IPS DF 19.7 (cell line): ENCODE measurements around the gene OLFML2A.

Experiments
- DNase-seq: peaks from one replicate; pipeline ENCODE4 v3.0.0-alpha.2; 2013; ENCODE audit warnings: low read depth, low spot score

Gene OLFML2A

GRCh38 chr9:124778575-124779367 lies 1.8 kb downstream of the OLFML2A start:
- no peak for DNase-seq

GRCh38 chr9:124779368-124780059 lies 2.6 kb downstream of the OLFML2A start:
- DNase-seq = peak; percentile 72

GRCh38 chr9:124780060-124780756 lies 3.3 kb downstream of the OLFML2A start:
- no peak for DNase-seq

- no peak for DNase-seq
Measured at GRCh38 chr9:124780757-124781151, 3.8 kb downstream of the OLFML2A start.

GRCh38 chr9:124781967-124782660 lies 5.2 kb downstream of the OLFML2A start:
- no peak for DNase-seq

- DNase-seq = no peak
Measured at GRCh38 chr9:124782661-124783574, 6.0 kb downstream of the OLFML2A start.

- DNase-seq = no peak
Measured at GRCh38 chr9:124783830-124784229, 6.9 kb downstream of the OLFML2A start.

- DNase-seq = no peak
Measured at GRCh38 chr9:124784509-124784908, 7.6 kb downstream of the OLFML2A start.

- DNase-seq = no peak
Measured at GRCh38 chr9:124786881-124787573, 10.1 kb downstream of the OLFML2A start.

GRCh38 chr9:124788542-124789217 lies 11.7 kb downstream of the OLFML2A start:
- DNase-seq = no peak

- no peak for DNase-seq
Measured at GRCh38 chr9:124789531-124789930, 12.6 kb downstream of the OLFML2A start.

- DNase-seq = no peak
Measured at GRCh38 chr9:124790301-124790700, 13.4 kb downstream of the OLFML2A start.

- DNase-seq = no peak
Measured at GRCh38 chr9:124790801-124791505, 14.0 kb downstream of the OLFML2A start.

- no peak for DNase-seq
Measured at GRCh38 chr9:124792257-124793014, 15.5 kb downstream of the OLFML2A start.

- no peak for DNase-seq
Measured at GRCh38 chr9:124793015-124793541, 16.1 kb downstream of the OLFML2A start.

- no peak for DNase-seq
Measured at GRCh38 chr9:124794902-124795491, 18.1 kb downstream of the OLFML2A start.

GRCh38 chr9:124795881-124796431 lies 19.0 kb downstream of the OLFML2A start:
- no peak for DNase-seq
